Measurements from ENCODE around the gene PLA2G4C. TPM values are rescaled to one million over a fixed set of nuclear protein-coding genes. Genes with fewer than 3 reads are reported as not detected.

Gene PLA2G4C
- total RNA-seq, 3 donors from 2014 or later, result 4.1 to 11.6 (median 4.2) TPM

DNA sequence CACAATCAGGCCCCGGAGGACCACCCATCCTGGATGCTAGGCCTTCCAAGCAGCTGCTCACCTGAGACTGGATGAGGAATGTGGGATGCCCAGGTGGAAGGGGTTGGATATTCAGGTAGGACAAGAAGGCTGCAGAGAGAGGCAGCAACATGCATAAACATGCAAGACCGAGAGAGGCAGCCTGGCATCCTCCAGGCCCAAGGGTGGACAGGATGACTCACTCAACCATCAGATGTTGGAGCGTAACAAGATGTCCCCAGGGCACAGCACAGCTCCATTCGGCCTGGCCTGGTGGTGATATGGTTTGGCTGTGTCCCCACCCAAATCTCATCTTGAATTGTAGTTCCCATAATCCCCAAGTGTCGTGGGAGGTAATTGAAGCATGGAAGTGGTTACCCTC, 56.8 kb downstream of the PLA2G4C start:
- Mint-ChIP-seq H3K27me3 (ENCODE audit: low read depth) (peaks cover 8% of the 10 kb centered on the region), H3K4me3 (no peak overlapping the region), H3K4me1 (ENCODE audit: low read depth) (no peaks in the 10 kb centered on the region), H3K36me3 (ENCODE audit: insufficient read depth) (no peaks in the 10 kb centered on the region), H3K9me3 (no peaks in the 10 kb centered on the region)
- ATAC-seq, result no peak
- DNase-seq, result no peak

DNA sequence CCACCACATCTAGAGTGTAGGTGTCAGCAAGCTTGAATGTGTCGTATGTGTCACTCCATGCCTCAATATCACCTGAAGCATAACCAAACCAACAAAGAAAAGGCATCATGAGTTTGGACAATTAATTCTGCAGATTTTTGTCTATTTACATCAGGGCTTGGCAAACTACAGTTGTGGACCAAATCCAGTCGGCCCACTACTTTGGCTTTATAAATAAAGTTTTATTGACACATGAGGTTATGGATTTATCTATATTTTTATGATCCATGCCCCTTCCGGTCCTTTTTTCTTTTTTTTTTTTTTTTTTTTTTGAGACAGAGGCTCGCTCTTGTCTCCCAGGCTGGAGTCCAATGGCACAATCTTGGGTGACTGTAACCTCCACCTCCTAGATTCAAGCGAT, 57.5 kb downstream of the PLA2G4C start:
- DNase-seq (no peak), ATAC-seq (no peak)
- H3K36me3 Mint-ChIP-seq (ENCODE audit: insufficient read depth), result no peaks in the 10 kb centered on the region
- H3K4me1 Mint-ChIP-seq (ENCODE audit: low read depth), result no peaks in the 10 kb centered on the region
- H3K9me3 Mint-ChIP-seq, result no peaks in the 10 kb centered on the region
- H3K4me3 Mint-ChIP-seq, result no peak overlapping the region
- H3K27me3 Mint-ChIP-seq (ENCODE audit: low read depth), result peaks cover 10% of the 10 kb centered on the region

DNA sequence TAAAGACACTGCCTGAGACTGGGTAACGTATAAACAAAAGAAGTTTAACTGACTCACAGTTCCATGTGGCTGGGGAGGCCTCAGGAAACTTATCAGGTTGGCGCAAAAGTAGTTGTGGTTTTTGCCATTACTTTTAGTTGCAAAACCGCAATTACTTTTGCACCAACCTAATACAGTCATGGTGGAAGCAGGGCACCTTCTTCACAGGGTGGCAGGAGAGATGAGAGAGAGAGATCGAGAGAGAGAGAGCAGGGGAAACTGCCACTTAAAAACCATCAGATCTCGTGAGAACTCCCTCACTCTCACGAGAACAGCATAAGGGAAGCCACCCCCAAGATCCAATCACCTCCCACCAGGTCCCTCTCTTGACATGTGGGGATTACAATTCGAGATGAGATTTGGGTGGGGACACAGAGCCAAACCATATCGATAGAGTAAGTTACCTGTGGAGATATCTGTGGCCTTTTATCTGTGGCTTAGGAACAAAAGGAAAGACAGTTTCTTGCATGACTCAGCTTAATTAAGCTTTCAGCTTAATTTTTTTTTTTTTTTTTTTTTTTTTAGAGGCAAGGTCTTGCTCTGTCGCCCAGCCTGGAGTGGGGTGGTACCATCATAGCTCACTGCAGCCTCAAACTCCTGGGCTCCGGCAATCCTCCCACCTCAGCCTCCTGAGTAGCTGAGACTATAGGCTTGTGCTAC, 59.1 kb downstream of the PLA2G4C start:
- Mint-ChIP-seq H3K4me1 (ENCODE audit: low read depth) (no peaks in the 10 kb centered on the region), H3K27me3 (ENCODE audit: low read depth) (peaks cover 10% of the 10 kb centered on the region)

DNA sequence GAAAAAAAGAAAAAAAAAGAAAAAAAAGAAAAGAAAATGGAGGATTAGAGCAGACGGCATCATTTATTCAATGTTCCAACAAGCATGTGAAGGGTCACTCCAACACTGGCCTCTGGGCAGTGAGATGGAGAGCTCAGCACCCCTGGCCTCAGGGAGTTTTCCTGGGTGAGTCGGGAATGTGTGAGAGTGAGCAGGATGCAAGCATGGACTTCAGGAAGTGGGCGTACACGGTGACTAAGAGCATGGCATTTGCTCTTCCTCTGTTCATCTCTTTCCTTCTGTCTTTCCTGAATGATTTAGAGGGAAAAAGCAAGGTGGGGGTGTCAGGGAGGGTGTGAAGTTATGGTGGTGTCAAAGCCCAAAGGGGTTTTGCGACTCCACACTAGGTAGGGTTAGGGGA, 66.1 kb downstream of the PLA2G4C start:
- H3K4me3 Mint-ChIP-seq, result no peak overlapping the region
- H3K4me1 Mint-ChIP-seq (ENCODE audit: low read depth), result no peaks in the 10 kb centered on the region
- no peaks in the 10 kb centered on the region for H3K36me3 Mint-ChIP-seq (ENCODE audit: insufficient read depth)
- DNase-seq (no peak), ATAC-seq (no peak)
- no peaks in the 10 kb centered on the region for H3K9me3 Mint-ChIP-seq
- peaks cover 40% of the 10 kb centered on the region for H3K27me3 Mint-ChIP-seq (ENCODE audit: low read depth)

More for the DNA sequence above, 59.1 kb downstream of the PLA2G4C start:
- DNase-seq (no peak), ATAC-seq (no peak)
- Mint-ChIP-seq H3K36me3 (ENCODE audit: insufficient read depth) (no peaks in the 10 kb centered on the region), H3K4me3 (no peak overlapping the region), H3K9me3 (no peaks in the 10 kb centered on the region)

DNA sequence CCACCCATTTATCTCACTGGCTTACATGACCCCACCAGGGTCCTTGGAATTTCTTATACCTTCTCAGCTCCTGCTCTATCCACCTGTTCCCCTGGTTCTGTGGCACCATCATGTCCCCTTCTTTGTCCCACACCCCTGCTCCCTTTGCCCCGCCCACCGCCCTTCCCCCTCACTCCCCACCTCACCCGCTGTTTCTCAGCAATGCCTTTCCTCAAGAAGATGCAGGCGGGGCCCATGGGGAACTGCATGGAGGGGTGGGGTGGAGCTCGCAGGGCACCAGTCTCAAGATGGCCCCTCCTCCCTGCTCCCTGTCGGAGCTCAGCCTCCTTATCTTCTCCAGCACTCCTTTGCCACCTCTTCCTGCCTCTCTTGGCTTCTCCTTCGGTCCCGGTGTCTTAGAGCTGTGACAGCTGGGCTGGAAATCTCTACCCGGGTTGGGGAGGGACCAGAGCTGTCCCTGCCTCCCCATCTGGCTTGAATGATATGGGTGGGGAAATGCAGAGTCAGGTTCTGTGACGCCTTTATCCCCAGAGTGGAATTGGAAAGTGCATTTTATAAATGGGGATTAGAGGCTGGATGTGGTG, 66.8 kb downstream of the PLA2G4C start, which contains the start of gene CABP5:
Gene CABP5 (minus strand): TSS at position 405 of the 584 bp plus-strand sequence. CDS start 157 bp downstream, at position 248.
- H3K27me3 Mint-ChIP-seq (ENCODE audit: low read depth), result peaks cover 45% of the 10 kb centered on the region
- no peaks in the 10 kb centered on the region for H3K36me3 Mint-ChIP-seq (ENCODE audit: insufficient read depth)
- no peaks in the 10 kb centered on the region for H3K9me3 Mint-ChIP-seq
- no peak for DNase-seq
- no peak for ATAC-seq
- H3K4me1 Mint-ChIP-seq (ENCODE audit: low read depth), result no peaks in the 10 kb centered on the region
- H3K4me3 Mint-ChIP-seq, result no peak within 1 kb of the TSS

DNA sequence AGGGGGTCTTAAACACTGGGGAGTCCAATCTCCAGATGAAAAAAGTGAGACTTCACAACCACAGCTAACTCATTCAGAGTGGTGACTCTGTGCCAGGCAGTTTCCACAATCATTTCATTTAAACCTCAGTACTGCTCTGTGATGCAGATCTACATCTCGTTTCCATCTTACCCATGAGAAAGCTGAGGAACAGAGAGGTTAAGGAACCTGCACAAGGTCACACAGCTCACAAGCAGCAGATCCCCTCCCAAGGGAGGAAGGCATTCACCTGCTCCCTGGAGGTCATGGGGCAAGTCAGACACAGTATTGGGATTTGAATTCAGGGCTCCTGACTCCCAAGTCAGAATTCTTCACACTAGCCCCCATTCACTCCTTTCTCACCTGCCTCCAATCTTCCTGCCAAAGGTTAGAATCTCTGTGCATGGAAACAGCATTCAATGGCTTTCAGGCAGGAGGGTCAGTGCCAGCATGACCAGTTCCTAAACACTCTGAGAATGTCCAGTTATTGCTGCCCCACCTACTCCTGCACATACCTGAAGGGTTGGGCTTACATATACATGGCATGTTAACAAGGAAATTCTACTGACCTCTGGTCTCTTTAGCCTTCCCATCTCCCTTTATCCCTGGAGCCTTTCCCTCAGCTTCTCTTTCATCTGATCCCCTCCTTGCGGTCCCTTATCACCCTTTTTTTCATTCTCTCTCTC, 68.6 kb downstream of the PLA2G4C start:
- Mint-ChIP-seq H3K27me3 (ENCODE audit: low read depth) (peaks cover 43% of the 10 kb centered on the region), H3K36me3 (ENCODE audit: insufficient read depth) (no peaks in the 10 kb centered on the region), H3K4me1 (ENCODE audit: low read depth) (no peaks in the 10 kb centered on the region), H3K9me3 (peaks cover under 1% of the 10 kb centered on the region), H3K4me3 (no peak overlapping the region)
- DNase-seq (no peak), ATAC-seq (no peak)

DNA sequence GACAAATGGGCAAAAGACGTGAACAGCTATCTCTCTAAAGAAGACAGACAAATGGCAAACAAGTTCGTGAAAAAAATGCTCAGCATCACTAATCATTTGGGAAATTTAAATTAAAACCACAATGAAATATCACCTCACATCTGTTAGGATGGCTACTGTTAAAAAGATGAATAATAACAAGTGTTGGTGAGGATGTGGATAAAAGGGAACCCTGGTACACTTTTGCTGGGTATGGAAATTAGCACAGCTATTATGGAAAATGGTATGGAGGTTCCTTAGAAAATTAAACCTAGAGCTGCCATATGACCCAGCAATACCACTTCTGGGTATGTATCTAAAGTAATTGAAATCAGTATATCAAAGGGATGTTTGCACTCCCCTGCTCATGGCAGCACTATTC, 73.9 kb downstream of the PLA2G4C start:
- no peaks in the 10 kb centered on the region for H3K4me1 Mint-ChIP-seq (ENCODE audit: low read depth)
- peaks cover 16% of the 10 kb centered on the region for H3K9me3 Mint-ChIP-seq
- DNase-seq (no peak), ATAC-seq (no peak)
- H3K36me3 Mint-ChIP-seq (ENCODE audit: insufficient read depth), result no peaks in the 10 kb centered on the region
- peaks cover 42% of the 10 kb centered on the region for H3K27me3 Mint-ChIP-seq (ENCODE audit: low read depth)
- no peak overlapping the region for H3K4me3 Mint-ChIP-seq

DNA sequence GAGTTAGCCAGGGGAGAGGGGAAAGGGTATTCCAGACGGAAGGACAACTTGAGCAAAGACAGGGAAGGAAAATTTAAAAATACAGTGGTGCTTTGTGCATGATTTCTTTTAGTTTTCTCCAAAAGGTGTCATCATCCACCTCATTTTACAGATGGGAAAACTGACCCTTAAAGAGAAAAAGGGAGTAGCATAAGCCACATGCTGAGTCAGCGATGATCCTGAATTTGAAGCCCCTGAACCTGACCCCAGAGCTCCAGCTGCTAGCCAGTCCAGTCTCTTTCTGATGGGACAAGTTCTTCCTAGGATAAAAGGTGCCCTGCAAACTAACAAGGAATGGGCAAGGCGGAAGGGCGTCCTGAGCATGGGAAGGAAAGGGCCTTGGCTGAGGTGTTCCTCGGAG, 77.0 kb downstream of the PLA2G4C start:
- DNase-seq (no peak), ATAC-seq (no peak)
- H3K9me3 Mint-ChIP-seq, result peaks cover 16% of the 10 kb centered on the region
- no peaks in the 10 kb centered on the region for H3K36me3 Mint-ChIP-seq (ENCODE audit: insufficient read depth)
- H3K4me3 Mint-ChIP-seq, result no peak overlapping the region
- H3K4me1 Mint-ChIP-seq (ENCODE audit: low read depth), result no peaks in the 10 kb centered on the region
- peaks cover 27% of the 10 kb centered on the region for H3K27me3 Mint-ChIP-seq (ENCODE audit: low read depth)

DNA sequence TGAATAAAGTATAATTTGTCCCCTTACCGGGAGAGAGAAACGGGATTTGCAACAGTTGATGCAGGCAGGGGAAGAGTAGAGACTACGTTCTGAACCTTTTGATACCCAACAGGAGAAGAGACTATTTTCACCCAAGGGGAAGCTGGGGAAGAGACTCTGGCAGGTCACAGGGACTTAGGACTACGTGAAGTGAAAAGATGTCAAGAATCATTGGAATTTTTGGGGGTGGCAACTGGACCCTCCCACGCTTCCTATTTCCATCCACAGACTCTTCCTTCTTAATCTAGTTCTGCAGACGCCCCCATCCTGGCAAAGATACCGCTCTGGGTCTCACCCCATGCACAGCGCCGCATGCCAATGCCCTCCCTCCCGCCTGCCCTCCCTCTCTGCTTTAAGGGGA, 80.5 kb downstream of the PLA2G4C start:
- ATAC-seq (no peak), DNase-seq (no peak)
- no peak overlapping the region for H3K4me3 Mint-ChIP-seq
- no peaks in the 10 kb centered on the region for H3K36me3 Mint-ChIP-seq (ENCODE audit: insufficient read depth)
- peaks cover 44% of the 10 kb centered on the region for H3K27me3 Mint-ChIP-seq (ENCODE audit: low read depth)
- peaks cover 3% of the 10 kb centered on the region for H3K9me3 Mint-ChIP-seq
- H3K4me1 Mint-ChIP-seq (ENCODE audit: low read depth), result no peaks in the 10 kb centered on the region

DNA sequence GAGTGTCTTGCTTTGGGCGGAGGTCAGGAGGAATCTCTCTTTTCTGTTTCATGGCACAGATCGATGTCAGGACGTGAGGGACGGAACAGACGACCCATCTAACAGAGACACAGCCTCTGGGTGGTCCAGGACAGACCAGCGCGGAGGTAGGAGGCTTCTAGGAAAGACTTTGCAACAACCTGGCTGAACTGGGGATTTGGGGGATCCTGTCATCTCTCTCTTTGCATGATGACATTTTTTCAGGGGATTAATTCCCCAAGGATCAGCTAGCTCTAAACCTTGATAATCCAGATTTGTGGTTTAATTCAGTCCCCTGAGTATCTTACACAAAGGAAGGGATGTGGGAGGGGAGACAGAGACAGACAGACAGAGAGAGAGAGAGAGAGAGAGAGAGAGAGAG, 81.2 kb downstream of the PLA2G4C start:
- H3K9me3 Mint-ChIP-seq, result peaks cover 3% of the 10 kb centered on the region
- DNase-seq (no peak), ATAC-seq (no peak)
- H3K4me1 Mint-ChIP-seq (ENCODE audit: low read depth), result no peaks in the 10 kb centered on the region
- no peak overlapping the region for H3K4me3 Mint-ChIP-seq
- H3K36me3 Mint-ChIP-seq (ENCODE audit: insufficient read depth), result no peaks in the 10 kb centered on the region
- peaks cover 43% of the 10 kb centered on the region for H3K27me3 Mint-ChIP-seq (ENCODE audit: low read depth)

DNA sequence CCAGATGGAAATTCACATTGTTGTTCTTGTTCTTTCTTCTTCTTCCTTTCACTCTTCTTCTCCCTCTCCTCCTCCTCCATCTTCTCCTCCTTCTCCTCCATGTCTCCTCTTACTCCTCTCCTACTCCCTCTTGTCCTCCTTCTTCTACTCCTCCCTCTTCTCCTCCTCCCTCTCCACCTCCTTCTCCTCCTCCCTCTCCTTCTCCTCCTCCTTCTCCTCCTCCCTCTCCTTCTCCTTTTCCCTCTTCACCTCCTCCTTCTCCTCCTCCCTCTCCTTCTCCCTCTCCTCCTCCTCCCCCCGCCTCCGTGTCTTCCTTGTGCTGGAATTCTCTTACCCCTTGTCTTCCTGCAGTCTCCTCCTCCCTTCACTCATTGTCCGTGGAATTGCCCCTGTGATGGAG, 85.1 kb downstream of the PLA2G4C start:
- H3K4me1 Mint-ChIP-seq (ENCODE audit: low read depth), result no peaks in the 10 kb centered on the region
- no peak for DNase-seq
- no peak for ATAC-seq
- H3K36me3 Mint-ChIP-seq (ENCODE audit: insufficient read depth), result no peaks in the 10 kb centered on the region
- peaks cover 42% of the 10 kb centered on the region for H3K27me3 Mint-ChIP-seq (ENCODE audit: low read depth)
- no peak overlapping the region for H3K4me3 Mint-ChIP-seq
- H3K9me3 Mint-ChIP-seq, result peaks cover 3% of the 10 kb centered on the region

DNA sequence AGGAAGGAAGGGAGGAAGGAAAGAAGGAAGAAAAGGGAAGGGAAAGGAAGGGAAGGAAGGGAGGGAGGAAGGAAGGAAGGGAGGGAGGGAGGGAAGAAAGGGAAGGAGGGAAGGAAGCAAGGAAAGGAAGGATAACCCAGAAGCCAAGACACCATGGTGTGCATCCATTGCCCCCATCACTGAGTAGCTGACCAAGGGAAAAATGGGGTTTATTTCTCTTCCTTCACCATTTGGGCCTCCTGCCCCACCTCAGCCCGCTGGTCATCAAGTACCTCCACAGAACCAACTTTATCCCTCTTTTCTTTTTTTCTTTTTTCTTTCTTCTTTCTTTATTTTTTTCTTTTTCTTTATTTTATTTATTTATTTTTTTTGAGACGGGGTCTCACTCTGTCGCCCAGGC, 87.1 kb downstream of the PLA2G4C start:
- ATAC-seq, result no peak
- Mint-ChIP-seq H3K4me1 (ENCODE audit: low read depth) (no peaks in the 10 kb centered on the region), H3K27me3 (ENCODE audit: low read depth) (peaks cover 48% of the 10 kb centered on the region), H3K4me3 (no peak overlapping the region), H3K9me3 (peaks cover 3% of the 10 kb centered on the region), H3K36me3 (ENCODE audit: insufficient read depth) (no peaks in the 10 kb centered on the region)
- DNase-seq, result no peak

DNA sequence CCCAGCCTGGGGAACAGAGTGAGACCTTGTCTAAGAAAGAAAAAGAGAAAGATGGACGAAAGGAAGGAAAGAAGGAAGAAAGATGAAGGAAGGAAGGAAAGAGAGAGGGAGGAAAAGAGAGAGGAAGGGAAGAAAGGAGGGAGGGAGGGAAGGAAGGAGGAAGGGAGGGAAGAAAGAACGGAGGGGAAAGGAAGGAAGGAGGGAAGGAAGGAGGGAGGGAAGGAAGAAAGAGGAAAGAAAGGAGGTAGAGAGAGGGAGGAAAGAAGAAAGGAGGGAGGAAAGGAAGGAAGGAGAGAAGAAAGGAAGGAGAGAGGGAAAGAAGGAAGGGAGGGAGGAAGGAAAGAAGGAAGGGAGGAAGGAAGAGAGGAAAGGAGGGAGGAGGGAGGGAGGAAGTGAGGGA, 87.6 kb downstream of the PLA2G4C start:
- Mint-ChIP-seq H3K9me3 (peaks cover 3% of the 10 kb centered on the region), H3K36me3 (ENCODE audit: insufficient read depth) (no peaks in the 10 kb centered on the region), H3K27me3 (ENCODE audit: low read depth) (peaks cover 51% of the 10 kb centered on the region), H3K4me3 (no peak overlapping the region), H3K4me1 (ENCODE audit: low read depth) (no peaks in the 10 kb centered on the region)
- ATAC-seq (no peak), DNase-seq (no peak)

DNA sequence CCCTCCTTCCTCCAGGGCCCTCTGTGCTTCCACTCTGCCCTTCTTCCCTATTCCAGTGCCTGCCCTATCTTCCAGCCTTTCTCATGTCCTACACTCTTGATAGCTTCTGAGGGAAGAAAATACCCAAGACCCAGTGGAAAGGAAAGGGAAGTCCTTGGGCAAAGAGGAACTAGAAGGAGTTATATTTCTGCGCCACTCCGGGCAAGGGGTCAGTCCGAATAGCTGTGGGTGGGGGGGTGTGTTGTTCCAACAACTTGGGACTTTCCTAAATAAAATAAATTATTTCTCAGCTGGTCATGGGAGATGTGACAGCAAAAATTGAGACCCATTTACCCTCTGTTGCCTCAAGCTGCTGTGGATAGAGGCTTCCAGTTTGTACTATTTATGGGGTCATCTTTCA, 89.9 kb downstream of the PLA2G4C start:
- Mint-ChIP-seq H3K36me3 (ENCODE audit: insufficient read depth) (no peaks in the 10 kb centered on the region), H3K27me3 (ENCODE audit: low read depth) (peaks cover 51% of the 10 kb centered on the region), H3K4me1 (ENCODE audit: low read depth) (no peaks in the 10 kb centered on the region), H3K9me3 (no peaks in the 10 kb centered on the region), H3K4me3 (no peak overlapping the region)
- DNase-seq (no peak), ATAC-seq (no peak)
